G401 (cell line): ENCODE measurements around the gene SLC10A7. TPM values are rescaled to one million over a fixed set of nuclear protein-coding genes. Genes with fewer than 3 reads are reported as not detected.

Experiments
- DNase-seq: peaks from one replicate; pipeline ENCODE4 v3.0.0-alpha.2; 2015; ENCODE audit warnings: low spot score
- in situ Hi-C: cut with HindIII; loops from 2 replicates; pipeline ENCODE4 v1.10.0; 2016; ENCODE audit warnings: low sequenced_read_pairs, mixed read lengths
- total RNA-seq: library from RNA; depleted of rRNA; stranded (reverse); fragments of >200 nt; shearing (Covaris generic); gene quantifications from 2 replicates; pipeline ENCODE4 v1.2.3, GENCODE V29; 2014

Gene SLC10A7
- total RNA-seq, 1 experiment from 2014 or later = 10.5 TPM

DNA sequence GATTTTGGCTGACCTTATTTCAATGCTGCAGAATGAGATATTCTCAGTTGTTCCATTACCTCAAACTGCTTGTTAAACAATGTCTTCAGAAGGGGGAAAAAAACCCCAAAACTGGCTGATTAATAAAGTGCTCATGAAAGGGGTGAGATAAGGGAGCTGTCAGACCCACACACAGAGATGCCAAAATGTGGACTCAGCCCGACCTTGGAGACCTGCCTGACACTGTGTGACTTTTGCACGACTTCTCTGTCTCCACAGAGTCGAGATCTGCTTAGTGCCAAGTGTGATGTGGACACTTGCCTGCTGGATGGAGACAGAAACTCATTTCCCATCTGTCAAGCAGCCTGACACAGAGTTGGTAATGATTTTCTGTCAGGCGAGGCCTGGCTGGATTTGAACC is 275.9 kb downstream of the SLC10A7 start:
- in situ Hi-C loops = no loop called here
- no peak for DNase-seq

DNA sequence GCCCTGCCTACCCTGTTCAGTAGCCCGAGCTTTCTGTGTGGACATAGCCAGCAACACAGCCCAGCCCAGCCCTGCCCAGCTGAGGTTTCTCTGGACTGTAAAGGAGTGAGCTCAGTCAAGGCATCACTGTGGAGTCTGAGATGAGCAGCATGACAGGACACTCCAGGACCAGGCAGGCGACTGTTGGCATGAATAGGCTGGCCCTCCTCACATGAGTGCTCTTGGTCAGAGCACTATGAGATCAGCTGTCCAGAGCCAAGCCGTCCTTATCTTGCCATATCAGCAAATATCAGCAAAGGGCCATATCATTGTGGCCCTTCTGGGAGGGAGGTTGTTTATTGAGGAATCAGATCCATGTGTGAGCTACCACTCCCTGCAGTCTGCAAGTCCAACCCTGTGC is 276.5 kb downstream of the SLC10A7 start:
- DNase-seq = no peak
- in situ Hi-C loops = no loop called here

DNA sequence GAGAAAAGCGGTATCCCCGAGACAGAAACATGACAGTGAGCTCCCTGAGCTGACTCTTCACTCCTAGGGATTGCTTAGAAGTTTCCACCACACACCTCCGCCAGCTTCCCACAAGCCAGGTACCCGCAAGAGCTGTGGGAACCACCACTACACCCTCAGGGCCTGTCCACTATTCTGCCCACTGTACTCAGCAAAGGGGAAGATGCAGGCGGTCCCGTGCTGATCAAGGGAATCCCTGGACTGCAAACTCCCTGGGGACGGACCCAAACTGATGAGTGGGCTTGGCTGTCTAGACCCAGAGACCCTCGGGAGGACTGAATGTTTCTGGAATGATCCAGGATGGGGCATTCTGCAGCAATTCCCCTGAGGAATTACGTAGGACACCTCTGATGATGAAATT is 277.2 kb downstream of the SLC10A7 start:
- no peak for DNase-seq
- in situ Hi-C loops = no loop called here

- in situ Hi-C loops = no loop called here
- no peak for DNase-seq
Measured at GRCh38 chr4:146243883-146244277, 277.9 kb downstream of the SLC10A7 start.

DNA sequence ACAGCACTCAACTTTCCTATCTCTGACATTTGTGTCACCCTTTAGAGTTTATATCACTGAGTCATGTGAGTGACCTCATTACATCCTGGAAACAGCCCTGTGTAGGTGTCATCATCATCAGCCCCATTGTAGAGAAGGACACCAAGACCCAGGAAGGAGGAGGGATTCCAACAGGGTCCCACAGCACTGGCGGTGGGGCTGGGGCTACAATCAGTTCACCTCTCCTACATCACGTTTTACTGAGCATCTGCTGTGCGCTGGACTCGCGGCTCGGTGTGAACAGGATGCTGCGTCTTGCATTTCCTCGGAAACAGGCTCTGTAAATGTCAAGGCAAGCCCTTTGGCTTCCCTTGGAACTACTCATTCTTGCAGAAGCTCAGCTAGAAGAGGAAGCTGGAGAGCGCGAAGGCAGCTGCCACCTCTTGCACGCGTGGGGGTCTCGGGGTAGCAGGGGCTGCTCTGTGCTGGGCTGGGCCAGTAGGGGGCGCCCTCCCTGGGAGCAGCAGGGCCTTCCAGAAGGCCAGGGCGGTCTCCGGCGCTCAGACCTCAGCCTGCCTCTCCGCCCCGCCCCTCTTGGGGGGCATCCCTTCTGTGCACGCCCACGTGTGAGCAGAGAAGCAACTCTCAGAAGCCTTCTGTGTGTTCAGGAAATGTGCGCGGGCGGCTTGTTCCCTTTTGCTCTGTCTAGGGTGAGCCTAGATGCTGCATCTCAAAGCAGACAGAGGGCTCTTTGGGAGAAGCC is 278.4 kb downstream of the SLC10A7 start:
- in situ Hi-C loops = no loop called here

DNA sequence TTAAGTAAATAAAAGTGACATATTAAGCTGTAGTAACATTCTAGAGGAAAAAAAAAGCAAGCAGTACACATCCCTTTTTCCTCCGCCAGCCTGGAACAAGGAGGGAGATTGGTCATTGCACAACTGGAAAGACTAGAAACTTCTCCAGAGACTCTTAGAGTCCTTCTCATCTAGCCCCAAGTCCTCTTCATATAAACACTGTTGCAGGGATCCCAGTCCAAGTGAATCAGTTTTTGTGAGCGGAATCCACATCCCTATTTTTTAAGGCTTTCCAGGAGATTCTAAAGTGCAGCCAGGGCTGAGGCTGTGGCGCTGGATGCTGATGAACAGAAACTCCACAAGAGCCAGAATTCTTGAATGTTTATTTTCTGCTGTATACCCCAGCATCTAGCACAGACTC is 283.6 kb downstream of the SLC10A7 start:
- in situ Hi-C loops = no loop called here
- no peak for DNase-seq

More for the DNA sequence above, 278.4 kb downstream of the SLC10A7 start:
- no peak for DNase-seq

DNA sequence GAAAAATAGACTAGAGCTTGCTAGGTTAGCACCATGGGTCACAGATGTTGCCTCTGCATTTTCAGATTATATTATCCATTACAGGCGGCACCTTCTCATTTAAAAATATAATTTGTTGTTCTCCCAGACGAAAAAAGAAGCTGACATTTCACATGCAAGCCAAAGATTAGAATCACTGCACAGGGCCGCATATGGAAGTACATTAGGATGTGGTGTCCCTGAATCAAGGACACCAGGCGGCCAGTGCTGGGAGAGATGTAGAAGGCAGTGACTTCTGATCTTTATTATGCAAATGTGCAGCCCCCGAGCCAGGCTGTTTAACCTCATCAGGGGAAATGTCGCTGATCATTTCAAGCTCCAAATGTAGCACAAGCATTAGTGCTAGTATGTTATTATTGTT is 284.6 kb downstream of the SLC10A7 start:
- no peak for DNase-seq
- in situ Hi-C loops = no loop called here

DNA sequence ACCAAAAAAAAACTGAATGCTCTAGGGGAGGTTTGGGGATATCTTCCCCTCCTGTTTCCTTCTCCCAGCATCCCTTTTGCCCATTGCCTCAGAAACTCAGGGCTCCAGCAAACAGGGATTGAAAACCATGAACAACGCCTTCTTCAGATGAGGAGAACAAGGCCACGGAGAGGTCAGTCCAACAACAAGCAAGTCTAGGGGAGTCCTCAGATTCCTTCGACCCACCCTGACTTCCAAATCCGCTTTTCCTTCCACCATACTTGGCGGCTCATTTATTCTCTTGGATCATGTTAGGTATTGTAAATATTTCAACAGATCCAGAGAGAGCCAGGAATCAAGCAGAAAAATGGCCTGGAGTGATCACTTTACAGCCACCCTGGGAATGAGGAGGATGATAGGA is 285.5 kb downstream of the SLC10A7 start:
- DNase-seq = no peak
- in situ Hi-C loops = no loop called here

DNA sequence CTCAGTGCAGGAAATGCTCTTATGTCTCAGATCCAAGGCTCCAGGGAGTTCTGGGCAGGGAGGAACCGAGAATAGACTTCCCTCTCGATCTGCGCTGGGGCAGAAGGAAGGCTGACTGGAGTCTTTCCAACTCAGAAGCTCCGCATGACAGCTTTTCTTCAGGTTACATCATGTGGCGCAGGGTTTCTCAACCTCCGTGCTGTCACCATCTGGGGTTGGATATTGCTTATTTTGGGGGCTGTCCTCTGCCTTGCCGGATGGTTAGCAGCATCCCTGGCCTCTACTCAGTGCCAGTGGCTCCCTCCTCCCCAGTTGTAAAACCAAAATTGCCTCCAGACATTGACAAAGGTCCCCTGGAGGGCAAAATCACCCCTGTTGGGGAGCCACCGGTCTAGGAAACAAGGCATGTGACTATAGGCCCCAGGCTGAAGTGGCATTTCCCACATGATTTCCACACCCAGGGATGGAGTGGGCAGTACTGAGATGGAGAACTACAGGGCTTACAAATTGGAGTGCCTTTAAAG is 286.0 kb downstream of the SLC10A7 start:
- DNase-seq = peak; percentile 36
- in situ Hi-C loops = no loop called here

GRCh38 chr4:146232131-146232722 is 289.5 kb downstream of the SLC10A7 start:
- in situ Hi-C loops = no loop called here
- no peak for DNase-seq

GRCh38 chr4:146229406-146229805 is 292.3 kb downstream of the SLC10A7 start:
- no peak for DNase-seq
- in situ Hi-C loops = no loop called here

DNA sequence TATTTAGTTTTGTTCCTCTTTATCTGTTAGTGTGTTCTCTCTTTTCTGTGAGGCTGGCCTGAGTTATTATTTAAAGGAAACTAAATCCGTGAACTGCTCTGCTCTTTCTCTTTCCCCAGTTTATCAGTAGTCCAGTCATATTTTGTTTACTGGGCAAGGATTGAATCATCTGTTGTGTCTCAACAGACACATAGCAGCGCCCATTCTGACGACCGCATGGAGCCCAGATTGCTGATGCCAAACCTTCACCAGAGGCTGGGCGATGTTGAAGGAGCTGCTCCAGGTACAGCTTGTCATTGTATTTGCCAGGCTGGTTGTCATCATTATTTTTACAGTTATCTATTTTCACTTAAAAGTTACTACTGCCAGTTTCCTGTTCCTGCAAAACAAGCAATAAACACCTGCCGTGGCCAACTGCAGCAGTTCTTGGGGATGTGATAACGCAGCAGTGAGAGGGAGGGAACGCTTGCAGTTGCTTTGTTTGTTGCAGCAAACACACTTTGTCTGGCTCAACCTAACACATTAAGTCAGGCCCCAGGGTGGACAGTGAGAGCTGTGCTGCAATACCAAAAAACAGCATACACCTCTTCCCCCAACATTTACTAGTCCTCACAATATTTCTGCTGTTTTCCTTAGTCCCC is 297.3 kb downstream of the SLC10A7 start:
- in situ Hi-C loops = no loop called here
- peak; percentile 21 for DNase-seq

DNA sequence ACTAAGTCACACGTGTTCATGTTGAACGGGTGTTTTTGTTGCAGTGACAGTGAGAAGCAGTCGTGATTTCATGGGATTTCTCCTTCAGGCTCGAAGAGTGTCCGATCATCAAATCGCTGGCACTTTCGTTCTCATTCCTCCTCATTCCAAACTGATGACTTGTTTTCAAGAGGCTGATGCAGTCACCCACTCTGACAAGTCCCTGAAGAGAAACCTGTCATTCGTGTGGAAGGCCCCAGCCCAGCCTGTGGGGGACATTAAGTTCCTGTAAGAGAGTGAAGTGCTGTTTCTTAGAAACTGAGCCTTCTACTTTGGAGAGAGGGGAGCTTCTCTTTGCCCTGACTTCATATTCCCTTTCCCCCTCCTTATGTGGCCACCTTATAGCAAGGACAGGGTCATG is 299.4 kb downstream of the SLC10A7 start:
- no peak for DNase-seq
- in situ Hi-C loops = no loop called here

DNA sequence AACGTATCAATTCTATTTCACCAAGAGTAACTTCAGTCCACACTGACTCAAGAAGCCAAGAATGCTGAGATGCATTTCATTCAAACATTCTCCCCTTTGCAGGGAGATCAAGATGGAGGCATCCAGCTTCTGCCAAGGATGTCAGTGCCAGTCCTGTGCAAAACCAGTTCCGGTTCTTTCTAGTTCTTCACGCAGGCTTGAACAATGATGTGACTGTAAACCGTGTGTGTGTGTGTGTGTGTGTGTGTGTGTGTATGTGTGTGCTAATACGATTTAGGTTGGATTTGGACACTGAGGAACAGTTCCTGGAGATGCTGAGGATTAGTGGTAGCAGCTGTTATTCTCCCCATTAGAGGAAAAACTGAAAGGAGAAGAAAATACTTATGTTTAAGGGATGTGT is 307.5 kb downstream of the SLC10A7 start, which contains the start of gene REELD1:
REELD1 (plus strand) TSS at position 301 of the 400 bp plus-strand sequence. CDS start 2,415 bp downstream, outside the sequence.
- DNase-seq = no peak
- in situ Hi-C loops = no loop called here

DNA sequence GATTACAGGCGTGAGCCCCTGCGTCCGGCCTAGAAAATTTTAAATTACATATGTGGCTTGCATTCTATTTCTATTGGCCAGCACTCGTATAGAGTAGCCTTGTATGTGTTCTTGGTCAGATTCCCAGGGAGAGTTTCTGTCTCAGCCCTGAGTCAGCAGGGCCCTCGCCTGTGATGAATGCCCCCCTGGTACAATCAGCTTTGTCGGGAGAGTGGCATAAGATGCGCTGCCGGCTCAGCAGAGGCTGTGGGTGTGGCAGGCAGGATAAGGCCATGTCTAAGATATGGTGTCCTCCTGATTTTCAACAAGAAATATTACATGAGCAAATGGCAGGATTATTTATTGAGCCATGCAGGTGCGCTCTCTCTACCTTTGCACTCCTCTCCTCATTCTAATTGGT is 309.0 kb downstream of the SLC10A7 start:
- in situ Hi-C loops = no loop called here
- DNase-seq = no peak

- DNase-seq = no peak
- in situ Hi-C loops = no loop called here
Measured at GRCh38 chr4:146211440-146211839, 310.3 kb downstream of the SLC10A7 start.

- in situ Hi-C loops = no loop called here
- no peak for DNase-seq
Measured at GRCh38 chr4:146210890-146211289, 310.9 kb downstream of the SLC10A7 start.

GRCh38 chr4:146207410-146207809 is 314.3 kb downstream of the SLC10A7 start:
- no peak for DNase-seq
- in situ Hi-C loops = no loop called here
